ENCODE data around the gene FSIP2.
"Not testable (repeated sequence)": the region's sequence is repeated elsewhere in the genome, so short reads cannot be mapped to it uniquely, and the experiment has no call there.

The FSIP2 gene

DNA sequence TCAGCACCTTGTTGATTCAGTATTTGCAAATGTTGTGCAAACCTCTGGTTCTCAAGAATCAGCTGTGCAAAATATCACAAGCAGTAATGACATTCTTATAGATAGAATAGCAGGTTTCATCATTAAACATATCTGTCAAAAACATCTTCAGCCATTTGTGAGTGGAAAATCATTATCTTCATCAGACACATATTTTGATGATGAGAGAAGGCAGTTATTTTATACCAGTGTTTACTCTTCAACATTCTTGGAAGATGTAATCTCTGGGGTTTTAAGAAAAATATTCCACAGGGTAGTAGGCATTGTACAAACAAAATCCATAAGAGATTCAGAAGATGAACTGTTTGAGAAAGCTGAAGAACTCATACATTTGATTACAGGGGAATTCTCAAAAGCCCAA, 64.3 kb downstream of the FSIP2 start:
- DNase-seq (ENCODE audit: low read depth in 3 of 3): no peak

DNA sequence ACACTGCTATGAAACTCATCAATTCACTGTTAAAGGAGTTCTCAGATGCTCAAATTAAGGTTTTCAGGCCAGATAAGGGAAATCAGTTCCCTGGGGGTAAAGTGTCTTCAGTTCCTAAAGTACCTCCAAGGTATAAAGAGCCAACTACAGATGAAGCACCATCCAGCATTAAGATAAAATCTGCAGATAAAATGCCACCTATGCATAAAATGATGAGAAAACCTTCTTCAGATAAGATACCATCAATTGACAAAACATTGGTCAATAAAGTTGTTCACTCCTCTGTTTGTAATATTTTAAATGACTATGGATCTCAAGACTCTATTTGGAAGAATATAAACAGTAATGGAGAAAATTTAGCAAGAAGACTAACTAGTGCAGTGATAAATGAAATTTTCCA, 68.2 kb downstream of the FSIP2 start:
- DNase-seq (ENCODE audit: low read depth in 3 of 3): no peak

DNA sequence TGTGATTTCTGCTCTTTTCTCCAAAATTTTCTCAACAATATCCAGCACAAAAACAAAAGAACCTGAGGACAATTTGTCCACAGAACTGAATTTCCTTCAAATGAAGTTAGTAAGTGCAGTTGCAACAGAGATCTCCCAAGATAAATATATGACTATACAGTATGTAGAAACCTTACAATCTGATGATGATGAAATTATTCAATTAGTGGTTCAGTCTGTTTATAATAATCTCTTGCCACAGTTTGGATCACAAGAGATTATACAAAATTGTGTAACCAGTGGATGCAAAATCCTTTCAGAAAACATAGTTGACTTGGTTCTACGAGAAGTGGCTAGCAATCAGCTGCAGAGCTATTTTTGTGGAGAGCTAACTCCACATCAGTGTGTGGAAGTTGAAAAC, 68.7 kb downstream of the FSIP2 start:
- no peak for DNase-seq (ENCODE audit: low read depth in 3 of 3)

DNA sequence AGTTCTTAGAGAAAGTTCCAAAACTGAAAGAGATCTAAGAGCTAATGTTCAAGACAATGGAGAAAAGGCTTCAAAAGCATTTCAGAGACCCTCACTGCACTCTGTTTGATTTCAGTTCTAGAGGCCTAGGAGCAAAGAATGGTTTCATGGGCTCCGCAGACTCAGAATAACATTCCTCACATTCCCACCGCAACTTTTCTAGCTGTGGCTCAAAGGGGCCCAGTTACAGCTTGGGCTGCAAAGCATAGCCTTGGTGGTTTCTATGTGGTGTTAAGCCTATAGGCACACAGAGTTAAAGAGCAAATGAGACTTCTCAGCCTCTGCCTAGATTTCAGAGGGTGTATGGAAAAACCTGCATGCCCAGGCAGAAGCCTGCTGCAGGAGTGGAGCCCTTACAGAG, 73.0 kb downstream of the FSIP2 start:
- no peak for DNase-seq (ENCODE audit: low read depth in 3 of 3)

DNA sequence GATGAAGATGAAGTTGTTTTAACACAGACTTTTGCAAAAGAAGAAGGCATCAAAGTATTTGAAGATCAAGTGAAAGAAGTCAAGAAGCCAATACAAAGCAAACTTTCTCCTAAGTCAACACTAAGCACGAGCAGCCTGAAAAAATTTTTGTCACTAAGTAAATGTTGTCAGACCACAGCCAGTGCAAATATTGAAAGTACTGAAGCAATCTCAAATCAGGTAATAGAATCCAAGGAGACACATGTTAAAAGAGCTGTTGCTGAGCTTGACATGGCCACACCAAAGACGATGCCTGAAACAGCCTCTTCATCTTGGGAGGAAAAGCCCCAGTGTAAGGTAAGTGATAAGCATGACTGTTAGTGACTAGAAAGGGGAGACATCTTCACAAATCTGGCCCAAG, 75.1 kb downstream of the FSIP2 start:
- DNase-seq (ENCODE audit: low read depth in 3 of 3): no peak

DNA sequence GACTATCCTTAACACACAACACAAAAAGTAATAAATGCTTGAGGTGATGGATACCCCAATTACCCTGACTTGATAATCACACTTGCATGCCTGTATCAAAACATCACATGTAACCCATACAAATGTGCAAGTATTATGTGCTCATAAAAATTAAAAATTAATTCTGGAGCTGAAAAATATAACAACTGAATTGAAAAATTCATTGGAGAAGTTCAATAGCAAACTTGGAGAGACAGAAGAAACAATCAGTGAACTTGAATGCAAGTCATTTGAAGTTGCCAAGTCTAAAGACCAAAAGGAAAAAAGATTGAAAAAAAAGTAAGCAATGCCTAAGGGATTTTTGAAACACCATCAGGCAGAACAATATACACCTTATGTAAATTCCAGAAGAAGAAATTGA, 79.4 kb downstream of the FSIP2 start:
- DNase-seq (ENCODE audit: low read depth in 3 of 3): no peak

DNA sequence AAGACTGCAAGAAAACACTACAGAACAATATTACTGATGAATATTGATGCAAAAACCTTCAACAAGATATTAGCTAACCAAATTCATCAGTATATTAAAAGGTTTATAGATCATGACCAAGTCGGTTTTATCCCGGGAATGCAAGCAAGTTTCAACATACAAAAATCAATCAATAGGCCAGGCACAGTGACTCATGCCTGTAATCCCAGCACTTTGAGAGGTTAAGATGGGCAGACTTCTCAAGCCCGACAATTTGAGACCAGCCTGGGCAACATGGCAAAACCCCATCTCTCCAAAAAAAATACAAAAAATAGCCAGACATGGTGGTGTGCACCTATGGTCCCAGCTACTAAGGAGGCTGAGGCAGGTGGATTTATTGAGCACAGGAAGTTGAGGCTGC, 82.9 kb downstream of the FSIP2 start:
- DNase-seq (ENCODE audit: low read depth in 3 of 3): no peak

DNA sequence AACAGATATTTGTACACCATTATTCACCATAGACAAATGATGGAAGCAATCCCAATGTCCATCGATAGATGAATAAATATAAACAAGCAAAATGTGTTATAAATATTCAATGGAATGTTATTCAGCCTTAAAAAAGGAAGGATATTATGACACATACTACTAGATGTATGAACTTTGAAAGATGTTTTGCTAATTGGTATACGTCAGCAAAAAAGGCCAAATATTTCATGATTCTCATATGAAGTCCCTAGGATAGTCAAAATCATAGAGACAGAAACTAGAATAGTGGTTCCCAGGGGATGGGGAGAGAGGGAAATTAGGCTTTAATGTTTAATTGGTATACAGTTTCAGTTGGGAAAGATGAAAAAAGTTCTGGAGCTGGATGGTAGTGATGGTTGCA, 85.2 kb downstream of the FSIP2 start:
- DNase-seq (ENCODE audit: low read depth in 3 of 3): no peak

DNA sequence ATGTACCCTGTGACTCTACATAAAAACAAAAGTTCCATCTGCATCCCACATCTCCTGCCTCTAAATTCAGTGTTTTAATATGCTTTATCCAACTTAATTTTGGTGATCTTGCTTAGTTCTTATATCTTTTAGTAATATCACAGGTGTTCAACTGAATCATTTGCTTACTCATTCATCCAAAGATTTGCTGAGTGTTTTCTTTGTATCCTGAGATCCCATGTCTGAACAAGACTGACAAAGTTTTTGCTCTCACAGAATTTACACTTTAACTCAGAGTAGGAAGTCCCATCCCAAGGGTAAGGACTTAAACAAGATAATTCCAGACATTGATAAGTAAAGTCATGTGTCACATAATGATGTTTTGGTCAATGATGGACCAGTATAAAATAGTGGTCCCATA, 87.0 kb downstream of the FSIP2 start:
- DNase-seq (ENCODE audit: low read depth in 3 of 3): no peak

DNA sequence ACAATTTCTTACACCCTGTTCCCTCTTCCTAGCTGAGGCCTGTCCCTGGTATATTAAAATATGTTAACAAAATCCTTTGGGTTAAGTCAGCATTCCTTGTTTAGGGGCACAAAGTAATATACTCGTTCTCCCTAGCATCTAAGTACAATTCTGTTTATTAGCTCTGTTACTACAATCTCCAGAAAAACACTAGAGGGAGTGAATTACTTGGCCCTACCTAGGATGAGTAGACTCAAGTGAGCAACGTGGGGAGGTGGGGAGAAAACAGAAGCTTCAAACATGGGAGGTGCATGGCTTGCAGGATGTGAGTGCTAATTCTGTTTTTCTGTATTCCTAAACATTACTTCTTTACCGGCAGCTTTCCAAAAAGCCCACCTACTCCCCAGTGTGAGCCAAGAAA, 89.7 kb downstream of the FSIP2 start:
- DNase-seq (ENCODE audit: low read depth in 3 of 3): no peak

DNA sequence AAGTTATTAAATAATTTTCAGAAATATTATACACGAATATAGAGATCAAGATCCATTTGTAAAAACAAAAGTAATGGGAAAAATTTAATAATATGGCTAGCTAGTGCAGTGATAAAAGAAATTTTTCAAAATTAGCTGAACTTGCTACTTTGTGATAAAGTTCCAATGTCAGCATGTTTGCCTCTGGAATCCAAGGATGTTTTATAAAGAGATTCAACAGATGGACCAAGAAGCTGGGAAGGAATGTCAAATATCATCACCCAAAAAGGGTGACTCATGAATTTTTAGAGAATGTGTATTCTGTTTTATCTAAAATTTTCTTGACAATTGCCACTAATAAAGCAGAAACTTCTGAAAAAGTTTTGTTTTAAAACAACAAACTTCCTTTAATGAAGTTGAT, 95.3 kb downstream of the FSIP2 start:
- DNase-seq (ENCODE audit: low read depth in 3 of 3): no peak

DNA sequence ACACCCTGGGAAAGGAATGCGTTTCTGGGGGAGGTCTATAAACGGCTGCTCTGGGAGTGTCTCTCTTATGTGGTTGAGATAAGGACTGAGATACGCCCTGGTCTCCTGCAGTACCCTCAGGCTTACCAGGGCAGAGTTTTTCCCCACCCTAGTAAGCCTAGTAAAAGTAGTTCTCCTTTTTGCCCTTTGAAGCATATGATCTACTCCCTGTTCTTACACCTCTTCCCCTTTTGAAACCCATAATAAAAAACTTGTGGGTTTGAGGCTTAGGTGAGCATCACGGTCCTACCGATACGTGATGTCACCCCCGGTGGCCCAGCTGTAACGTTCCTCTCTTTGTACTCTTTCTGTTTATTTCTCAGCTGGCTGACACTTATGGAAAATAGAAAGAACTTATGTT, 97.4 kb downstream of the FSIP2 start:
- no peak for DNase-seq (ENCODE audit: low read depth in 3 of 3)

DNA sequence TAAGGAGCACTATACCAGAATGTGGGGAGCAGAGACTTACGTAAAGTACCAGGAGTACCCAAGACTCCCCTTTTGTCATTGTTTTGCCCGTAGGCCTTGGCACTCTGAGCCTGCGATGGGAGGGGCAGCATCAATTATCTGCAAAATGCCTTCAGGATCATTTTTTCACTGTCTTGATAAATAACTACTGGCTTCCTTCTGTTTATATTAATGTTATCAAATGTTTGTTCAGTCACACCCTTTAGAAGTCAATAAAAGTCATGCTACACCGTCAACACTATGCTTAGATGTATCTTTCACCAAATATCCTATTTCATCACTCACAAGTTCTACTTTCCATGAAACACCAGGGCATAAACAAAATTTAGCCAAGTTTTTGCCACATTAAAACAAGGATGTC, 116.3 kb downstream of the FSIP2 start:
- no peak for DNase-seq (ENCODE audit: low read depth in 3 of 3)

DNA sequence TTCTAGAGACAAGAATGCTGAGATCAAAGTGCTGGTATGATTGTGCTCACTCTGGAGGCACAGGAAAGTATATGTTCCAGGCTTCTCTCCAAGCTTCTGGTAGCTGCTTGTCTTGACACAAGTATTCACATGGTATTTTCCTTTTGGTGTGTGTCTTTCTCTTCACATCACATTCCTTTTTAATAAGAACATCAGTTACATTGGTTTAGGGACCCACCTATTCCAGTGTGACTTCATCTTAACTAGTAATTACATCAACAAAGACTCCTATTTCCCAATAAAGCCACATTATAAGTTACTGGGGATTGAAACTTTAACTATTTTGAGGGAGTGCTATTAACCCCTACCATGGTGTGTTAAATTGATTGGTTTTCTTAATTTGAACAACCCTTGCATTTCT, 119.1 kb downstream of the FSIP2 start:
- no peak for DNase-seq (ENCODE audit: low read depth in 3 of 3)

DNA sequence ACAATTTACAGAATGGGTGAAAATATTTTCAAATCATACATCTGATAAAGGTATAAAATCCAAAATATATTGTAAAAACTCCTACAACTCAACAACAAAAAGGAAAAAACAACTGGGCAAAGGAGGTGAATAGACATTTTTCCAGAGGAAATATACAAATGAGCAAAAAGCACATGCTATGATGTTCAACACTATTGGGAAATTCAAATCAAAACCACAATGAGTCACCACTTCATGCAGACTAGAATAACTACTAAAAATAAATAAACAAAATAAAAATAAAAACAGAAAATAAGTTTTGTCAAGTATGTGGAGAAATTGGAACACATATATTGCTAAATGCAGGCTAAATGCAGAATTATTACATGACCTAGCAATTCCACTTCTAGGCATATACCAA, 120.9 kb downstream of the FSIP2 start:
- no peak for DNase-seq (ENCODE audit: low read depth in 3 of 3)

DNA sequence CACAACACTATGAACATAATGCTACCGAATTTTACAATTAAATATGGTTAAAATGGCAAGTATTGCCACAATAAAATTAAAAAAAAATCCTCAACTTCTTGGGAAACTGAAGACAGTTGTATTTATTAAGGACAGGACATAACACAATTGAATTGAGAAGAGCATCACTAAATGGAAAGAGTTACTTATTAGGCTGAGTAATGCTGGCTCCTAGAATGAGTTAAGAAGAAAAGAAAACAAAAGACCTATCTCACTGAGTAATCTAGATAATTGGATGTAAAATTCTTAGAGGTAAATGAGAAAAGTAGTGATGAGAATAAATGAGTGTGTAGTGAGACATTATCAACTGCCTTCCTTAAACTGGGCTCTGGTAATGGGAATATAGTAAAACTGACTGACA, 121.7 kb downstream of the FSIP2 start:
- no peak for DNase-seq (ENCODE audit: low read depth in 3 of 3)

DNA sequence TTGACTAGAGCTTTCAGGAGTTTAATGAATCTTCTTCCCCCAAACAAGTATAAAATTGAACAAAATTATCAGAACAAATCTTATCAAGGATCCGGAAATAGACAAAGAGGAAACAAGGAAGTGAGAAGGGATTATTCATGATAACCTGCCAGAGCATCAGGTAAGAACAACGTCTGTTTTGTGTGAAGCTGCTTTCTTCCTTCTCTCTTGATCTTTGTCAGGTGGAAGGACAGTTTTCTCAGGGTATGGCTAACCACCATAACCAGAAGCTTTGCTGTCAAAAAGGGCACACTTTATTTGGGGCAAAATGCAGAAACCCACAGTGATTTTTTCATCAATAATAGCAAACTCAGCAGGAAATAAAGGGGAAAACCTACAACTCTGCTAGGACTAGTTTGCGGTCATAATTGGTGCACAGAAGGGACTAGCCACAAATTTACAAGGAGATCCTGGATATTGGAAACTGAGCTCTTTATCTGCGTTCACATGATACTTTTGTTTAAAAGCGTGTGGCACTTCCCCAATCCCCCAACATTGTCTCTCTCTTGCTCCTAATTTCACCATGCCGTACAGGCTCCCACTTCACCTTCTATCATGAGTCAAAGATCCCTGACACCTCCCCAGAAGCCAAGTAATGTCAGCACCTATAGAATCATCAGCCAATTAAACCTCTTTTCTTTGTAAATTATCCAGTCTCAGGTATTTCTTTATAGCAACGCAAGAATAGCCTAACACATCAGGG, 124.2 kb downstream of the FSIP2 start:
- DNase-seq (ENCODE audit: low read depth in 3 of 3): no peak

DNA sequence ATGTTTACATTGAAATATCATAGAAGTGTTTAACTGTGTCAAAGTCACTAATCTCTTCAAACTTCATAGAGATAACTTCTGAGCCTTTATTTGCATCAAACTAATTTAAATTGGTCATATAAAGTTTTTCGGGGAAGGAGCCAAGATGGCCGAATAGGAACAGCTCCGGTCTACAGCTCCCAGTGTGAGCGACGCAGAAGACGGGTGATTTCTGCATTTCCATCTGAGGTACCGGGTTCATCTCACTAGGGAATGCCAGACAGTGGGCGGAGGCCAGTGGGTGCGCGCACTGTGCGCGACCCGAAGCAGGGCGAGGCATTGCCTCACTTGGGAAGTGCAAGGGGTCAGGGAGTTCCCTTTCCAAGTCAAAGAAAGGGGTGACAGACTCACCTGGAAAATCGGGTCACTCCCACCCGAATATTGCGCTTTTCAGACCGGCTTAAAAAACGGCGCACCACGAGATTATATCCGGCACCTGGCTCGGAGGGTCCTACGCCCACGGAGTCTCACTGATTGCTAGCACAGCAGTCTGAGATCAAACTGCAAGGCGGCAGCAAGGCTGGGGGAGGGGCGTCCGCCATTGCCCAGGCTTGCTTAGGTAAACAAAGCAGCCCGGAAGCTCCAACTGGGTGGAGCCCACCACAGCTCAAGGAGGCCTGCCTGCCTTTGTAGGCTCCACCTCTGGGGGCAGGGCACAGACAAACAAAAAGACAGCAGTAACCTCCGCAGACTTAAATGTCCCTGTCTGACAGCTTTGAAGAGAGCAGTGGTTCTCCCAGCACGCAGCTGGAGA, 126.1 kb downstream of the FSIP2 start:
- not testable (repeated sequence) for DNase-seq (ENCODE audit: low read depth in 3 of 3)

DNA sequence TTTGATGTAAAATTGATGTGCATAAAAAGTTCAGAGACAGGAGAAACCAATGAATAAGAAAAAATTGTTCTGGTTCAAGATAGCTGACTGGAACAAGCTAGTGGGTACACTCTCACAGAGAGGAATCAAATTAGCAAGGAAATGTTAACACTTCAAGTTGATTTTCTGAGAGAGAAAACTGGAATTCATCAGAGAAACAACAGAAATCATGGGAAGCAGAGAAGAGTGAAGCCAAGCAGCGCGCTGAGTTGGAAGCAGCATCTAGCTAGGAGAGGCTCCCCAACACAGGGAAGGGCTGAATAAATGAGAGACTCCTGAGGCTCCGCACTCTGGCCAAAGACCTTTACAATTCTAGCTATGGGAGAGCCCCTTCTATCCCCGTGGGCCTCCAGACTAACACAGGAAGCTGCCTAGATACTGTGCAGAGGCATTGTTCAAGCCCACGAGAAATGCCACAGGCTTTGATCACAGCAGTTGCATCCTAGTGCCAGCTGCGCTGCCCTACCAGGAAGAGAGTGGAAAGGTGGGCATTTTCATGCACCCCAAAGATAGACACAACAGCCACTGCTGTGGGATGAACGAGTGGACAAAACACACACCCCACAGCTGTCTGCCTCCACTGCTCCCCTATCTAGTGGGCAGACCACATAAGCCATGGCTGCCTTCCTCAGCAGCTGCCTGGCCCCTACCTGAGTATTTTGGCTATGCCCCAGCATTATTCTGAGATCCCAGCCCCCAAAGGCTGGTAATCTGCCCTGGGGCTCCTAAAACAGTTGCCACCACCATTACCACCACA, 136.7 kb downstream of the FSIP2 start:
- no peak for DNase-seq (ENCODE audit: low read depth in 3 of 3)

DNA sequence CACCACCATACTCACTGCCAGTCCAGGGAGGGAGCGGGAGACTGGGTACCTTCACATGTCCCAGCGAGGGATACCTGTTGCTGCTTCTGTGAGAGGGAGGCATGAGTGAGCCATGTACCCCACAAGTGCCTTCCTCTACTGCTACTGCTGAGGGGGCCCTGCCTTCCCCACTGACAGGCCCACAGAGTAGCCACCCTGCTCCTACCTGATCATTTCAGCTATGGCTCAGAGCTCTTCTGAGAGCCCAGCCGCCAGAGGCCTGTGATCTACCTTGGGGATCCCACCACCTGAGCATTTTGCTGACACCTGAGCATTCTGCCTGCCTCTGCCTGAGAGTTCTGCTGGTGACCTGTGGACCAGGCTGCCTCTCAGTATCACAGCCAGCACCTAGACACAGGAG, 137.6 kb downstream of the FSIP2 start:
- DNase-seq (ENCODE audit: low read depth in 3 of 3): no peak

DNA sequence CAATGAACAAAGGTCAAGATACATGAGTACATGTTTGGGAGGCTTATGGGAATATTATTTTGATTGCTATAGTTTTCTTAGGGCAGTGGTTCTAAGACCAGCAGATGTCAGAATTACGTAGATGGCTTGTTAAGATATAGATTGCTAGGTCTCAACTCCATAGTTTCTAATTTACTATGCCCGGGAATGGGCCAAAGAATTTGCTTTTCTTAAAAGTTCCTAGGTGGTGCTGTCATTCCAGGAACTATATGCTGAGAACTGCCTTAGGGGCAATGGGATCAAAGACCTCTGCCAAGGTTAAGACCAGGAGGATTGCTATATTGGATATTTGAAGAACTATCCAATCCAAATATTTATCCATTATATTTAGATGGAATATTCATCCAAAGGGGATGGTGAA, 141.8 kb downstream of the FSIP2 start:
- DNase-seq (ENCODE audit: low read depth in 3 of 3): no peak

Data from stimulated activated CD4-positive, alpha-beta T cell treated with anti-CD3 and anti-CD28 coated beads, TNF-alpha, amount 100 ng/mL, for 48 hours (primary cell).